GM13976 (cell line): ENCODE measurements around the gene LRRN3.

Experiments used
- DNase-seq: peaks from one replicate; pipeline ENCODE4 v3.0.0; 2012; ENCODE audit warnings: low spot score
- CTCF ChIP-seq: IDR thresholded peaks from 2 replicates; pipeline ENCODE4 v1.5.1; 2012; ENCODE audit warnings: borderline replicate concordance, mild to moderate bottlenecking; ENCODE audit not compliant: insufficient read depth; ENCODE audit errors: extremely low read depth, missing control alignments, control extremely low read depth
- in situ Hi-C: fragments of 300-500 bp; cut with MboI; formaldehyde crosslinking; loops from one replicate; pipeline ENCODE4 v1.12.0; 2022; ENCODE audit warnings: low sequenced_read_pairs, mixed read lengths, inconsistent platforms; ENCODE audit not compliant: unreplicated experiment

Gene LRRN3

DNA sequence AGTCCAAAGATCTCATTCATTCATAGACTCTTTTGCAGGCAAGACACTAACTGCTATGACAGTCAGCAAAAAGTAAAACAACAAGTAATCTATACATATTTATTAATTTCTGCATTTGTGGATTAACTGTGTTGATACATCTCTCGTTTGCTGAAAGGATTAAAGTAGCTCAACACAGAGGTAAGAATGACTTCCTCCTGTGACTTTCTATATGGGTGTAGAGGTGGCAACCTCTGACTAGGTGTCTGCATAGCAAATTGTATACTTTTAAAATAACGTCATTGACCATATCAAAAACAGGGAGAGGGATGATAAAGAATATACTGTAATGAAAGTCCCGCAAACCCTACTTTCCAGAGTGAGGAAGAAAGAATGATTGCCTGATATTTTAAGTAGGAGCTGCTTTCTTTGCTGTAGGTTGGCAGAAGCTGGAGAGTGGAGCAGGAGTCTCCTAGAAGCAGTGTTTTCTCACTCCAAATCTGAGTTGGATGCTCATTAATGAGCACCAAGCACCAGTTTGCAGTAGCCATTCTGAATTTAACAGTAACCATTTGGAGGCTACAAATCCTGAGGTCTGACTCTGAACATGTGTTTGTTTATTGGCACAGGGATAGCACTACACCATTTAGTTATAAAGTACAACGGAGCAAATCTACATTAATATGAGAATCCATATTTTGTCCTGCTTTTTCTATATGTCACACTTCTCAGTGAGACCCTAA lies 9.2 kb upstream of the LRRN3 start:
- in situ Hi-C loops, result loop anchor here (25.0 kb wide), 3 partner anchors 406 to 656 kb away; no protein-coding TSS in a partner anchor
- no peak for DNase-seq
- TF ChIP-seq CTCF, result no peak

DNA sequence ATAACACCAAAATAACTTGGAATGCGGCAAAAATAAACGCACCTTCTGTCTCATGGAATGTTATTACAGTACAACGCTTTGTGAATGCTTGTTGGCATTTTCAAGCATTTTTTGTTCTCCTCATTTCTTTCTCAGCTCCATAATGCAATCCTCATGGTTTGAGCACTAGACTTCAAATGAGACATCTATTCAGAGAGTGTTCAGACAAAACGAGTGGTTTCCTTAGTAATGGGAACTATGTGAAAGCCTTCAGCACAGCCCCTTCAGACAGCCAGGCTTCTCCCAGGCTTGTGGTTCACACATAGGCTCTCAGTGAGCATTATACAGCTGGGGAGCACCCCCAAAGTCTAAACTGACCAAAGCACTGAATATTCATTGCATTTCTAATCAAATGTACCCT lies 8.6 kb upstream of the LRRN3 start:
- in situ Hi-C loops, result loop anchor here (25.0 kb wide), 3 partner anchors 405 to 655 kb away; no protein-coding TSS in a partner anchor
- no peak for TF ChIP-seq CTCF

DNA sequence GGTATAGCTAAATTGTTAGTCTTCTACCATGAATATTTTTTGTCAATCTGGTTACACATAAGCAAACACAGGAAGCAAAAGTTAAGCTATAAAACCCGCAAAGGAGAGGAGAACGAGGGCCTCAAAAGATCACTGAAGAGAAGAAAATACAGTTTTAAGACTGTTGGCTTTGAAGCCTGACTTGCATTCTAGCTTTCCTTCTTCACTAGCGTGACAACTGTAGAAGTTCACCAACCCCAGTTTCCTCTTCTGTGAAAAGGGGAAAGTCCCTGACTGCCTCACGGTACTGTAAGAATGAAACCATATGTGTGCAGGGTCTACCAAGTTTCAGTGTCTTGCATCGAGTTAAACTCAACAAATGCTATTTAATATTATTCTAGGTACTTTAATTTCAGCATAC lies 7.5 kb upstream of the LRRN3 start:
- DNase-seq, result peak; percentile 63
- in situ Hi-C loops, result loop anchor here (25.0 kb wide), 3 partner anchors 404 to 654 kb away; no protein-coding TSS in a partner anchor
- TF ChIP-seq CTCF, result no peak

More for the DNA sequence above, 8.6 kb upstream of the LRRN3 start:
- DNase-seq, result no peak

GRCh38 chr7:111085356-111085755 lies 5.6 kb upstream of the LRRN3 start:
- no peak for TF ChIP-seq CTCF
- DNase-seq, result no peak
- in situ Hi-C loops, result loop anchor here (25.0 kb wide), 3 partner anchors 402 to 652 kb away; no protein-coding TSS in a partner anchor

DNA sequence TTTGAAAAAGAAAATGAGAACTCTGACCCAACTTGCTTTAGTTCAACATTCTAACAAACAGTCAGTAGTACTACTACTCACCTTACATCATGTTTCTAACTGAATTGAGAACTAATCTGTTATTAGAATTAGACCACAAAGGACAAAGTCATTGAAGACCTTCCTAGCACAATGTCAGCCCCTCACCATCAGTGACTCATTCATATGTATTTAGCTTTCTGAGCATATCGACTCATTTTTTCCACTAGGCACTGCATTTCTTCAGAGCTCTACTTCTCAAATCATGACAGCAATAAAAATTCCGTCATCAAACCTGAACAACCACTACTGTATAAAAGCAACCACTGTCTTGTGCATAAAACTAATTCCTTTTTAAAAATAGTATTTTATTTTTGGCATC lies 4.4 kb upstream of the LRRN3 start:
- DNase-seq, result no peak
- TF ChIP-seq CTCF, result no peak
- in situ Hi-C loops, result loop anchor here (25.0 kb wide), 3 partner anchors 401 to 651 kb away; no protein-coding TSS in a partner anchor

GRCh38 chr7:111088328-111088727 lies 2.6 kb upstream of the LRRN3 start:
- no peak for TF ChIP-seq CTCF
- DNase-seq, result no peak
- in situ Hi-C loops, result loop anchor here (25.0 kb wide), 3 partner anchors 399 to 649 kb away; no protein-coding TSS in a partner anchor
